ENCODE data around the gene ATP10A.

DNA sequence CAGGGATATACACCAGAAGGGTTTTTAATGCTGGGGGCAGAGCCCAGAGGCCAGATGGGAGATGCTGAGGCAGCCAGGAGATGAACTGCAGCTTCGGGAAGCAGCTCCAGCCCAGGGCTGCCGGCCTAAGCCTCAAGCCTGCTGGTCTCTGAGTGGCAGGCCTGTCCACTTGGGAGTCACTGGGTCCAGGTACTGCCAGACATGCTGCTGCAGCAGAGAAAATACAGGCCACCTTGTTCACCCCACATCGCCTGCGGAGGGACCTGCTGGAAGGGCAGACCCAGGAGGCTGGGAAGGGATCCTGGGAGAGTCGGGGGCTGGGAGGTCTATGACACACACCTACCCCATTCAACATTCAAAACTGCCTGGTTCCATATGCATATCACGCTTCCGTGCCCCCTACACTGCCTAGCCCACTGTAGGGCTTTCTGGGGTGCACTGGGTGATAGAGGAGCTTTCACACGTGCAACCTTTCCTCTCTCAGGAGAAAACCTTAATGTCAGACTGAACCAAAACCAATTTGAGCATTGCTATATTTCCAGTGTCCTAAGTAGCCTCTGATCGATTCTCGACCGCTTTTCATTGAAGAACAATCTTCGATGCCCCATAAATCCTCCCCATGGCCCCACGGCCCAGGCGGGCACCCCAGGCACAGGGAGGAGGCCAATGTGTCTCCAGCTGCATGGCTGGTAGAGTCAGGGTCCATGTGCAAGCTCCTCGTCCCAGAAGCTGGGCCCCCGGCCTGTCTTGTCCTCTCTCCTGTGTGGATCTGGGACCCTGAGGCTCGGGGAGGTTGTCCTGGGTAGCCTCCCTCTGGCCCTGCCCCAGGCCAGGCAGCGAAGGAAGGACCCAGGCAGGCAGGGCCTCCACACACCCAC lies 147.4 kb downstream of the ATP10A start:
- TF ChIP-seq POLR2A (IDR thresholded peaks at IDR 0.05): no peak
- TF ChIP-seq, protein P1, sequence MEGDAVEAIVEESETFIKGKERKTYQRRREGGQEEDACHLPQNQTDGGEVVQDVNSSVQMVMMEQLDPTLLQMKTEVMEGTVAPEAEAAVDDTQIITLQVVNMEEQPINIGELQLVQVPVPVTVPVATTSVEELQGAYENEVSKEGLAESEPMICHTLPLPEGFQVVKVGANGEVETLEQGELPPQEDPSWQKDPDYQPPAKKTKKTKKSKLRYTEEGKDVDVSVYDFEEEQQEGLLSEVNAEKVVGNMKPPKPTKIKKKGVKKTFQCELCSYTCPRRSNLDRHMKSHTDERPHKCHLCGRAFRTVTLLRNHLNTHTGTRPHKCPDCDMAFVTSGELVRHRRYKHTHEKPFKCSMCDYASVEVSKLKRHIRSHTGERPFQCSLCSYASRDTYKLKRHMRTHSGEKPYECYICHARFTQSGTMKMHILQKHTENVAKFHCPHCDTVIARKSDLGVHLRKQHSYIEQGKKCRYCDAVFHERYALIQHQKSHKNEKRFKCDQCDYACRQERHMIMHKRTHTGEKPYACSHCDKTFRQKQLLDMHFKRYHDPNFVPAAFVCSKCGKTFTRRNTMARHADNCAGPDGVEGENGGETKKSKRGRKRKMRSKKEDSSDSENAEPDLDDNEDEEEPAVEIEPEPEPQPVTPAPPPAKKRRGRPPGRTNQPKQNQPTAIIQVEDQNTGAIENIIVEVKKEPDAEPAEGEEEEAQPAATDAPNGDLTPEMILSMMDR (IDR thresholded peaks at IDR 0.05): no peak
